ENCODE results near the gene ATP11A. TPM values are rescaled to one million over a fixed set of nuclear protein-coding genes. Genes with fewer than 3 reads are reported as not detected.

The ATP11A gene
- total and polyA plus RNA-seq, 2 experiments from 2014 or later, result 12.3 to 52.6 TPM

DNA sequence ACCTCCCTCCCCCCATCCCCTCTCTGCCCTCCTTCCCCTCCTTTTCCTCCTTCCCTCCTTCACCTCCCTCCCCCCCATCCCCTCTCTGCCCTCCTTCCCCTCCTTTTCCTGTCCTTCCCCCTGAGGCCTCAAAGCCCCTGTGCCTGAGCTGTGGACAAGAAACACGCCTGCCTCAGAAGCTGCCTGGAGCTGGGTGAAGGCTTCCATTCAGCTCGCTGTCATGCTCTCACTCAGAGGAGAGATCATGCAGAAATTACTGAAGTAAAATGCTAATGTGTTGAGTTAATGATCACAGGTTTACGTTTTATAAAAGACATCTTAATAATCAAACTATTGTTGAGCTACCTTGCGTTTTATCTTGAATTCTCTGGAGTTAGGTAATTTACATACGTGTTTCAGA is 114.5 kb downstream of the ATP11A start:
- Mint-ChIP-seq H3K27ac (no peak overlapping the region), H3K4me3 (no peak overlapping the region), H3K36me3 (ENCODE audit: low read depth) (peaks cover 35% of the 10 kb centered on the region), H3K4me1 (peaks cover 25% of the 10 kb centered on the region), H3K27me3 (ENCODE audit: insufficient read depth, low read depth, poor library complexity) (peaks cover 7% of the 10 kb centered on the region), H3K9me3 (no peaks in the 10 kb centered on the region; the same call in 2 of the 3 replicates)
- no peaks in the 10 kb centered on the region for H3K36me3 ChIP-seq (ENCODE audit: insufficient read depth)
- H4K20me1 ChIP-seq (replicated peaks; ENCODE audit: insufficient read depth), result no peaks in the 10 kb centered on the region; the same call in 1 of the 2 replicates
- no peaks in the 10 kb centered on the region for H3K79me2 ChIP-seq (replicated peaks; ENCODE audit: insufficient read depth)
- no peak for DNase-seq (ENCODE audit: low spot score)
- ATAC-seq, result no peak
- no peak overlapping the region for H2AFZ ChIP-seq
- peaks cover 6% of the 10 kb centered on the region for H3K4me1 ChIP-seq (ENCODE audit: insufficient read depth)
- TF ChIP-seq, protein P1, sequence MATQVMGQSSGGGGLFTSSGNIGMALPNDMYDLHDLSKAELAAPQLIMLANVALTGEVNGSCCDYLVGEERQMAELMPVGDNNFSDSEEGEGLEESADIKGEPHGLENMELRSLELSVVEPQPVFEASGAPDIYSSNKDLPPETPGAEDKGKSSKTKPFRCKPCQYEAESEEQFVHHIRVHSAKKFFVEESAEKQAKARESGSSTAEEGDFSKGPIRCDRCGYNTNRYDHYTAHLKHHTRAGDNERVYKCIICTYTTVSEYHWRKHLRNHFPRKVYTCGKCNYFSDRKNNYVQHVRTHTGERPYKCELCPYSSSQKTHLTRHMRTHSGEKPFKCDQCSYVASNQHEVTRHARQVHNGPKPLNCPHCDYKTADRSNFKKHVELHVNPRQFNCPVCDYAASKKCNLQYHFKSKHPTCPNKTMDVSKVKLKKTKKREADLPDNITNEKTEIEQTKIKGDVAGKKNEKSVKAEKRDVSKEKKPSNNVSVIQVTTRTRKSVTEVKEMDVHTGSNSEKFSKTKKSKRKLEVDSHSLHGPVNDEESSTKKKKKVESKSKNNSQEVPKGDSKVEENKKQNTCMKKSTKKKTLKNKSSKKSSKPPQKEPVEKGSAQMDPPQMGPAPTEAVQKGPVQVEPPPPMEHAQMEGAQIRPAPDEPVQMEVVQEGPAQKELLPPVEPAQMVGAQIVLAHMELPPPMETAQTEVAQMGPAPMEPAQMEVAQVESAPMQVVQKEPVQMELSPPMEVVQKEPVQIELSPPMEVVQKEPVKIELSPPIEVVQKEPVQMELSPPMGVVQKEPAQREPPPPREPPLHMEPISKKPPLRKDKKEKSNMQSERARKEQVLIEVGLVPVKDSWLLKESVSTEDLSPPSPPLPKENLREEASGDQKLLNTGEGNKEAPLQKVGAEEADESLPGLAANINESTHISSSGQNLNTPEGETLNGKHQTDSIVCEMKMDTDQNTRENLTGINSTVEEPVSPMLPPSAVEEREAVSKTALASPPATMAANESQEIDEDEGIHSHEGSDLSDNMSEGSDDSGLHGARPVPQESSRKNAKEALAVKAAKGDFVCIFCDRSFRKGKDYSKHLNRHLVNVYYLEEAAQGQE (IDR thresholded peaks at IDR 0.05; ENCODE audit: unreplicated experiment), result no peak
- TF ChIP-seq, protein P2, sequence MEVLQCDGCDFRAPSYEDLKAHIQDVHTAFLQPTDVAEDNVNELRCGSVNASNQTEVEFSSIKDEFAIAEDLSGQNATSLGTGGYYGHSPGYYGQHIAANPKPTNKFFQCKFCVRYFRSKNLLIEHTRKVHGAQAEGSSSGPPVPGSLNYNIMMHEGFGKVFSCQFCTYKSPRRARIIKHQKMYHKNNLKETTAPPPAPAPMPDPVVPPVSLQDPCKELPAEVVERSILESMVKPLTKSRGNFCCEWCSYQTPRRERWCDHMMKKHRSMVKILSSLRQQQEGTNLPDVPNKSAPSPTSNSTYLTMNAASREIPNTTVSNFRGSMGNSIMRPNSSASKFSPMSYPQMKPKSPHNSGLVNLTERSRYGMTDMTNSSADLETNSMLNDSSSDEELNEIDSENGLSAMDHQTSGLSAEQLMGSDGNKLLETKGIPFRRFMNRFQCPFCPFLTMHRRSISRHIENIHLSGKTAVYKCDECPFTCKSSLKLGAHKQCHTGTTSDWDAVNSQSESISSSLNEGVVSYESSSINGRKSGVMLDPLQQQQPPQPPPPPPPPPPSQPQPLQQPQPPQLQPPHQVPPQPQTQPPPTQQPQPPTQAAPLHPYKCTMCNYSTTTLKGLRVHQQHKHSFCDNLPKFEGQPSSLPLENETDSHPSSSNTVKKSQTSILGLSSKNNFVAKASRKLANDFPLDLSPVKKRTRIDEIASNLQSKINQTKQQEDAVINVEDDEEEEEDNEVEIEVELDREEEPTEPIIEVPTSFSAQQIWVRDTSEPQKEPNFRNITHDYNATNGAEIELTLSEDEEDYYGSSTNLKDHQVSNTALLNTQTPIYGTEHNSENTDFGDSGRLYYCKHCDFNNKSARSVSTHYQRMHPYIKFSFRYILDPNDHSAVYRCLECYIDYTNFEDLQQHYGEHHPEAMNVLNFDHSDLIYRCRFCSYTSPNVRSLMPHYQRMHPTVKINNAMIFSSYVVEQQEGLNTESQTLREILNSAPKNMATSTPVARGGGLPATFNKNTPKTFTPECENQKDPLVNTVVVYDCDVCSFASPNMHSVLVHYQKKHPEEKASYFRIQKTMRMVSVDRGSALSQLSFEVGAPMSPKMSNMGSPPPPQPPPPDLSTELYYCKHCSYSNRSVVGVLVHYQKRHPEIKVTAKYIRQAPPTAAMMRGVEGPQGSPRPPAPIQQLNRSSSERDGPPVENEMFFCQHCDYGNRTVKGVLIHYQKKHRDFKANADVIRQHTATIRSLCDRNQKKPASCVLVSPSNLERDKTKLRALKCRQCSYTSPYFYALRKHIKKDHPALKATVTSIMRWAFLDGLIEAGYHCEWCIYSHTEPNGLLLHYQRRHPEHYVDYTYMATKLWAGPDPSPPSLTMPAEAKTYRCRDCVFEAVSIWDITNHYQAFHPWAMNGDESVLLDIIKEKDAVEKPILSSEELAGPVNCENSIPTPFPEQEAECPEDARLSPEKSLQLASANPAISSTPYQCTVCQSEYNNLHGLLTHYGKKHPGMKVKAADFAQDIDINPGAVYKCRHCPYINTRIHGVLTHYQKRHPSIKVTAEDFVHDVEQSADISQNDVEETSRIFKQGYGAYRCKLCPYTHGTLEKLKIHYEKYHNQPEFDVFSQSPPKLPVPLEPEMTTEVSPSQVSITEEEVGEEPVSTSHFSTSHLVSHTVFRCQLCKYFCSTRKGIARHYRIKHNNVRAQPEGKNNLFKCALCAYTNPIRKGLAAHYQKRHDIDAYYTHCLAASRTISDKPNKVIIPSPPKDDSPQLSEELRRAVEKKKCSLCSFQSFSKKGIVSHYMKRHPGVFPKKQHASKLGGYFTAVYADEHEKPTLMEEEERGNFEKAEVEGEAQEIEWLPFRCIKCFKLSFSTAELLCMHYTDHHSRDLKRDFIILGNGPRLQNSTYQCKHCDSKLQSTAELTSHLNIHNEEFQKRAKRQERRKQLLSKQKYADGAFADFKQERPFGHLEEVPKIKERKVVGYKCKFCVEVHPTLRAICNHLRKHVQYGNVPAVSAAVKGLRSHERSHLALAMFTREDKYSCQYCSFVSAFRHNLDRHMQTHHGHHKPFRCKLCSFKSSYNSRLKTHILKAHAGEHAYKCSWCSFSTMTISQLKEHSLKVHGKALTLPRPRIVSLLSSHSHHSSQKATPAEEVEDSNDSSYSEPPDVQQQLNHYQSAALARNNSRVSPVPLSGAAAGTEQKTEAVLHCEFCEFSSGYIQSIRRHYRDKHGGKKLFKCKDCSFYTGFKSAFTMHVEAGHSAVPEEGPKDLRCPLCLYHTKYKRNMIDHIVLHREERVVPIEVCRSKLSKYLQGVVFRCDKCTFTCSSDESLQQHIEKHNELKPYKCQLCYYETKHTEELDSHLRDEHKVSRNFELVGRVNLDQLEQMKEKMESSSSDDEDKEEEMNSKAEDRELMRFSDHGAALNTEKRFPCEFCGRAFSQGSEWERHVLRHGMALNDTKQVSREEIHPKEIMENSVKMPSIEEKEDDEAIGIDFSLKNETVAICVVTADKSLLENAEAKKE (CRISPR knock-in tag; IDR thresholded peaks at IDR 0.05), result no peak
- no peak for TF ChIP-seq JUNB (IDR thresholded peaks at IDR 0.05; ENCODE audit: unreplicated experiment)
- TF ChIP-seq POLR2AphosphoS5 (IDR thresholded peaks at IDR 0.05; ENCODE audit: low read depth), result no peak
- no peak for TF ChIP-seq ZNF331 (CRISPR knock-in tag; IDR thresholded peaks at IDR 0.05; ENCODE audit: low read depth)
- no peak for TF ChIP-seq NANOG (IDR thresholded peaks at IDR 0.05; ENCODE audit: borderline replicate concordance)
- no peaks in the 10 kb centered on the region; the same call in 1 of the 2 replicates for H3K9me2 ChIP-seq (ENCODE audit: insufficient read depth)
- H3F3A ChIP-seq (replicated peaks; ENCODE audit: low read depth), result no peaks in the 10 kb centered on the region; the same call in 1 of the 2 replicates
- no peak overlapping the region for H3K4me2 ChIP-seq
- H3K27me3 ChIP-seq (ENCODE audit: insufficient read depth), result no peaks in the 10 kb centered on the region
- no peak overlapping the region for H3K27ac ChIP-seq (ENCODE audit: low read depth)
- no peak overlapping the region for H3K4me3 ChIP-seq

Data from GM23338 (cell line).